ENCODE data around the gene NDUFC2.

NDUFC2 gene

DNA sequence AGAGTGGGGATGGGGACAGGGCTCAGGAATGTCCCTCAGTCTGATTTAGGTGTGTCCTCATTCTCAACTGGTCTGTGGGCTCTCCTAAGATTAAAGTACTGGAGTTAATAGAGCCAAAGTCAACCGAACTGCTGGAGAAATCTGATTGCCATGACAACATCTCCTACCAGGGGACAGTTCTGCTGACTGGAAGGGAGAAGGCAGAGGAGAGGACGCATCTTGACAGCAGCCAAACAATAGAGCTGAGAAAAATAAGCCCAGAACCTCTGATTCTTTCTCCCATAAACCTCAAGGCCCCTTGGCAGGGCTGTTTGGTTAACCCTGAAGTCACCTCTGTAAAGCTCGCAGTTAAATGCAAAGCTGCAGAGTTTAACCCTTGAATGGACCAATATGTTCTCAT, 59.4 kb downstream of the NDUFC2 start:
- H3K4me3 ChIP-seq (ENCODE audit: low read depth, low read length), result no peak overlapping the region
- TF ChIP-seq, protein P1, sequence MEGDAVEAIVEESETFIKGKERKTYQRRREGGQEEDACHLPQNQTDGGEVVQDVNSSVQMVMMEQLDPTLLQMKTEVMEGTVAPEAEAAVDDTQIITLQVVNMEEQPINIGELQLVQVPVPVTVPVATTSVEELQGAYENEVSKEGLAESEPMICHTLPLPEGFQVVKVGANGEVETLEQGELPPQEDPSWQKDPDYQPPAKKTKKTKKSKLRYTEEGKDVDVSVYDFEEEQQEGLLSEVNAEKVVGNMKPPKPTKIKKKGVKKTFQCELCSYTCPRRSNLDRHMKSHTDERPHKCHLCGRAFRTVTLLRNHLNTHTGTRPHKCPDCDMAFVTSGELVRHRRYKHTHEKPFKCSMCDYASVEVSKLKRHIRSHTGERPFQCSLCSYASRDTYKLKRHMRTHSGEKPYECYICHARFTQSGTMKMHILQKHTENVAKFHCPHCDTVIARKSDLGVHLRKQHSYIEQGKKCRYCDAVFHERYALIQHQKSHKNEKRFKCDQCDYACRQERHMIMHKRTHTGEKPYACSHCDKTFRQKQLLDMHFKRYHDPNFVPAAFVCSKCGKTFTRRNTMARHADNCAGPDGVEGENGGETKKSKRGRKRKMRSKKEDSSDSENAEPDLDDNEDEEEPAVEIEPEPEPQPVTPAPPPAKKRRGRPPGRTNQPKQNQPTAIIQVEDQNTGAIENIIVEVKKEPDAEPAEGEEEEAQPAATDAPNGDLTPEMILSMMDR (IDR thresholded peaks at IDR 0.05; ENCODE audit: control insufficient read depth, extremely low read depth, insufficient read depth), result no peak
- no peak for DNase-seq (ENCODE audit: low read depth)

DNA sequence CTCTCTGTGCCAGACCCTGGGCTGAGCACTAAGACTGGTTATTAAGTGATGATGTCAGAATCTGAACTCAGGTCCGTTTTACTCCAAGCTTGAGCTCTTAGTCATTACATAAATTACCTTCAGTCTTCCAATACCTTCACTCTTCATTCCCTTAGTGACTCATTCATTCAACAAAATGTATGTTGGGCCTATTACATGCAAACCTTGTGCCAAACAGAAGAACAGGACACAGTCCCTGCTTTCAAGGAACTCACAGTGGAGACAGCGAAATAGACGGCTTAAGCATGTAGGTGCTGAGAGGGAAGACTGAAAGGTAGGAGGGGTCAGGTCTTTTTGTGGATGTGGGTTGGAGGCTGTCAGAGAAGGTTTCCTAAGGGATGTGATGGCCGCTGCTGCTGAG, 59.9 kb downstream of the NDUFC2 start:
- H3K4me3 ChIP-seq (ENCODE audit: low read depth, low read length), result no peak overlapping the region
- TF ChIP-seq, protein P1 (IDR thresholded peaks at IDR 0.05; ENCODE audit: control insufficient read depth, extremely low read depth, insufficient read depth), result no peak
- no peak for DNase-seq (ENCODE audit: low read depth)
